ENCODE measurements around the gene FBXW7.
A peak's percentile ranks its signal among the peaks of the same experiment; 100 is the strongest.

FBXW7 gene

GRCh38 chr4:152510349-152511147 is 25.3 kb downstream of the FBXW7 start:
- no peak for DNase-seq (ENCODE audit: low read depth)

GRCh38 chr4:152509595-152510225 is 26.2 kb downstream of the FBXW7 start:
- no peak for DNase-seq (ENCODE audit: low read depth)

GRCh38 chr4:152508818-152509217 is 27.1 kb downstream of the FBXW7 start:
- DNase-seq (ENCODE audit: low read depth), result no peak

GRCh38 chr4:152508386-152508785 is 27.5 kb downstream of the FBXW7 start:
- no peak for DNase-seq (ENCODE audit: low read depth)

GRCh38 chr4:152503653-152504290 is 32.1 kb downstream of the FBXW7 start:
- no peak for DNase-seq (ENCODE audit: low read depth)

DNA sequence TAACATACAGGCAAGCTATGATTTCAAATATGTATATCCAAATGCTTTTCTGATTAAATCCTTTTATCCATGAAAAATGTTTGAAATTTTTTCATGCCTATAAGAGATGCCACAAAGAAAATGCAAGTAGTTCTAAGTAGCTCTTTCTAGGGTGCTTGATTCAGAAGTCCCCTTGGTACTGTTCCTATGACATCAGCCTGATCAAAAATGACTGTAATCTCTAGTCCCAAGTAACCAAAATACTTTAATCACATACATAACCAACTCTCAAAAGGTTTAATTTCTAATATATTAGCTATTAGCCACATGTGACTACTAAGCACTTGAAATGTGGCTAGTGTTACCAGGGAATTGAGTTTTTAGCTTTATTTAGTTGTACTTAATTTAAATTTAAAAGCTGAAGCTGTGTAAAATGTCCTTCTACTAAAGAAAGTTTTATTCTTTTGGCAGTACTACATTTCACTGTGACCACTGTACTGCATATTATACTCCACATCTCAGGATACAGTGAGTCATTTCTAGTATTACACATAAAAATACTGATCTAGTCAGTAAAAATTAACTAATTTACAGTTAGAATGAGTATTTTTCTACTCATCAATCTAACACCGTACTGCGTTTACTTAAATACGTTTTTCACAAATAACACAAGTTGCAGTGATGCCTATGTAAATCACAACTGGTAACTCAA is 33.9 kb downstream of the FBXW7 start:
- DNase-seq (ENCODE audit: low read depth), result no peak

- peak; percentile 82 for DNase-seq (ENCODE audit: low read depth)
These were observed 35.0 kb downstream of the FBXW7 start for GRCh38 chr4:152500800-152501434.

GRCh38 chr4:152500275-152500674 is 35.6 kb downstream of the FBXW7 start:
- DNase-seq (ENCODE audit: low read depth), result no peak

DNA sequence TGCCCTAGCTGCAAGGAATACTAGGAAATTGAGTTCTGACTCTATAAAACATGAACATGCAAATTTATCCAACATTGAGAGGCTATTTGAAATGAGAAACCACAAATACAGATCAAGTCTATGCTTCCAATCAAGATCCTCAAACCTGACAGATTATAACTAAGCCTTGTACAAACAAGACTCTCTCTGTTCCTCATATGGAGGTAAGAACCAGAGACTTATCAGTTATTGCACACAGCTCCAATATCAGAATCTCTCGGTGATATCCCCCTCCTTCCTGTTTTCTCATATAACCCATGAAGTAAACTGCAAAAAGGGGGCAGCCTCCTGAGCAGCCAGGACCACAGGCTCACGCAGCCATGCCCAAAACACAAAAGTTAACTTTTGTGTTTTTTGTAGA is 36.5 kb downstream of the FBXW7 start:
- DNase-seq (ENCODE audit: low read depth), result no peak

DNA sequence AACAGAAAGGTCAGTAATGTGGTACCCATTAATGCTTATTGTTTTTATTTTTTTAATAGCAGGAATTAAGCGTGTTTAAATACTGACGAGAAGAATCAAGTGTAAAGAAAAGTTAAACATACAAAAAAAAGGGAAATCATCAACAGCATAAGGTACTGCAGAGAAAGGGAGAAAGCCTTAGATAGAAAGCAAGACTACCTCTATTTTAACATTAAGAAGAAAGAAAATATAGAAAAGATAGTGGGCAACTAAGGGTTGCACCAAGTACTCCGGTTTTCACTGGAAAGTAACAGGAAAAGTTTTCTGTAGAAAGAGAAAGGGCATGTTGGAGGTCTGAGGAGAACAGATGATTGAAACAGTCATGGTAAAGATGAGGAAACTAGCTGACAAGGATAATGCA is 41.9 kb downstream of the FBXW7 start:
- no peak for DNase-seq (ENCODE audit: low read depth)

GRCh38 chr4:152488246-152488645 is 47.6 kb downstream of the FBXW7 start:
- DNase-seq (ENCODE audit: low read depth), result no peak

- no peak for DNase-seq (ENCODE audit: low read depth)
These were observed 49.2 kb downstream of the FBXW7 start for GRCh38 chr4:152486429-152487389.

DNA sequence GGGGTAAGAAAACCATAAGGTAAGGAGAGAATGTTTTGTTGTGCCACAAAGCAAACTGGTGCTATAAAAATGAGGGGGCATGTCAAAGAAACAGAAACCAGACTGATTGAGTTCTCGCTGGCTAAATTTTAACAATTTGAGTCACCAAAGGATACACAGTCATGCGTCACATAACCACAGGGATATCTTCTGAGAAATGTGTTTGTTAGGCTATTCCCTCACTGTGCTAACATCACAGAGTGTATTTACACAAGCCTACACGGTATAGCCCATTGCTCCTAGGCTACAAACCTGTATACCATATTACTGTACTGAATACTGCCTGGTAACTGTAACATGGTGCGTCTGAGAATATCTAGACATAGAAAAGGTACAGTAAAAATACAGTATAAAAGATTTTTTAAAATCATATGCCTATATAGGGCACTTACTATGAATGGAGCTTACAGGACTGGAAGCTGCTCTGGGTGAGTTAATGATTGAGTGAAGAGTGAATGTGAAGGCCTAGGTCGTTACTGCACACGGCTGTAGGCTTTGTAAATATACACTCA is 50.1 kb downstream of the FBXW7 start:
- DNase-seq (ENCODE audit: low read depth), result peak; percentile 71

GRCh38 chr4:152482211-152482610 is 53.7 kb downstream of the FBXW7 start:
- no peak for DNase-seq (ENCODE audit: low read depth)

DNA sequence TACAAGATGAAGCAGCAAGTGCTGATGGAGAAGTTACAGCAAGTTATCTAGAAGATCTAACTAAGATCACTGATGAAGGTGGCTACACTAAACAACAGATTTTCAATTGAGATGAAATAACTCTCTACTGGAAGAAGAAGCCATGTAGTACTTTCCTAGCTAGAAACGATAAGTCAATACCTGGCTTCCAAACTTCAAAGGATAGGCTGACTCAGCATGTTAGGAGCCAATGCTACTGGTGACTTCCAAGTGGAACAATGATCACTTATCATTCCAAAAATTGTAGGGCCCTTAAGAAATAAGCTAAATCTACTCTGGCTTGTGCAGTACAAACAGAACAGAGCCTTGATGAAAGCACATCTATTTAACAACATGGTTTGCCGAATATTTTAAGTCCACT is 55.0 kb downstream of the FBXW7 start:
- no peak for DNase-seq (ENCODE audit: low read depth)

DNA sequence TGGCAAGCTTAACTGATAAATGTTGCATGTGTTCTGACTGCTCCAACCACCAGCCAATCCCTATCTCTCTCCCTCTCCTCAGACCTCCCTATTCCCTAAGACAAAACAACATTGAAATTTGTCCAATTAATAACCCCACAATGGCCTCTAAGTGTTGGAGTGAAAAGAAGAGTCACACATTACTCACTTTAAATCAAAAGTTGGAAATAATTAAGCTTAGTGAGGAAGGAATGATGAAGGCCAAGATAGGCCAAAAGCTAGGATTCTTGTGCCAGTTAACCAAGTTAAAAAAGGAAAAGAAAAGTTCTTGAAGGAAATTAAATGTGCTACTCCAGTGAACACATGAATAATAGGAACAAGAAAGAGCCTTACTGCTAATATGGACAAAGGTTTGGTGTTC is 55.6 kb downstream of the FBXW7 start:
- no peak for DNase-seq (ENCODE audit: low read depth)

GRCh38 chr4:152479428-152480026 is 56.4 kb downstream of the FBXW7 start:
- peak; percentile 43 for DNase-seq (ENCODE audit: low read depth)

- DNase-seq (ENCODE audit: low read depth), result no peak
These were observed 57.2 kb downstream of the FBXW7 start for GRCh38 chr4:152478461-152479237.

DNA sequence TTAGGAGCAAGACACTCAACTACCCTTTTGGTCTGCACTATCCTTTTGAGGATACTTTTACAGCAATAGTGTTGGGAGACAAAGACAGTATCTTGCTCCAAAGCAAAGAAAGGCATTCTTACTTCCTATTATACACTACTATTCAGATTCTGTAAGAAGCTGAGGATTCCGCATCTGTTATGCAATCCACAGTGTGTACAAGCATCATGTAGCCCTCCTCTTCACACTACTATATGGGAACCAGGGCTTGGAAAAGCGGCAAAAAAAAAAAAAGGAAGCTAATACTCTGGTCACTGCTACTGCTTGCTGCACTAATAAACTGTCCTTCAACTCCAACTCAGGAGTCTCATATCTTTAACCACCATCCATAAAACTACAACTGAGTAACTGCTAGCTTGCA is 59.1 kb downstream of the FBXW7 start:
- no peak for DNase-seq (ENCODE audit: low read depth)

All from non-pigmented ciliary epithelial cell (primary cell).